Right lobe of liver (tissue), 6 donors: Measurements from ENCODE around the gene MNAT1. TPM values are rescaled to one million over a fixed set of nuclear protein-coding genes. Genes with fewer than 3 reads are reported as not detected.

ENCODE experiments used
- ATAC-seq, 4 donors: fragments of 200-7000 bp; cut with Tn5 transposase; one replicate each; pipeline ENCODE4 v1.9.1; 2020; ENCODE audit warnings: mild to moderate bottlenecking in 4 of 4, moderate library complexity in 4 of 4
- DNase-seq, 3 donors: peaks; one replicate each; pipeline ENCODE4 v3.0.0-alpha.2; 2020
- H3K27ac ChIP-seq, 3 donors: fragments of 200-600 bp; one replicate each; pipeline ENCODE4 v1.8.0; 2022
- H3K27me3 ChIP-seq, 2 donors: fragments of 200-600 bp; one replicate each; pipeline ENCODE4 v1.8.0; 2022
- H3K36me3 ChIP-seq, 4 donors: fragments of 200-600 bp; sonication (generic) in 1 of 4; one replicate each; pipeline versions ENCODE4 v1.5.1 to v1.8.0; 2017 to 2022; ENCODE audit warnings: control low read depth in 1 of 4
- H3K4me1 ChIP-seq, 4 donors: fragments of 200-600 bp; sonication (generic) in 1 of 4; one replicate each; pipeline versions ENCODE4 v1.5.1 to v1.8.0; 2017 to 2022; ENCODE audit warnings: control low read depth in 1 of 4
- H3K4me3 ChIP-seq, 3 donors: fragments of 200-600 bp; one replicate each; pipeline ENCODE4 v1.8.0; 2022
- H3K9me3 ChIP-seq, 4 donors: fragments of 200-600 bp; sonication (generic) in 1 of 4; one replicate each; pipeline versions ENCODE4 v1.5.1 to v1.8.0; 2017 to 2022; ENCODE audit warnings: control low read depth in 1 of 4
- POLR2A ChIP-seq: fragments of 450-650 bp; IDR thresholded peaks from one replicate; pipeline ENCODE4 v1.6.1; 2017; ENCODE audit warnings: antibody characterized with exemption, mild to moderate bottlenecking
- WGBS: methylation state at CpG from one replicate; pipeline ENCODE4 v1.1.6; 2018; ENCODE audit warnings: low coverage, low lambda C conversion rate; ENCODE audit not compliant: insufficient coverage; ENCODE audit errors: missing lambda C conversion rate; 5-methylcytosine and 5-hydroxymethylcytosine counted together
- intact Hi-C, 2 donors: fragments of 100-400 bp; cut with DNase I; formaldehyde crosslinking; loops; one replicate each; pipeline versions ENCODE4 v1.11.2 to v1.14.1; 2022
- total RNA-seq, 6 experiments: library from RNA; depleted of rRNA in 2 of 6; stranded (reverse); fragments of >200 nt in 2 of 6; fragmentation: NEBNext Ultra II Directional in 3 of 6; extraction: Animal tissue kit (Norgen Biotek cat#: 25700) in 3 of 6; gene quantifications; one replicate each; pipeline versions ENCODE4 v1.1.0 to v1.2.4, GENCODE V29; 2016 to 2023
- TF ChIP-seq, protein P1 (sequence below), 4 donors: fragments of 200-600 bp in 3 of 4; fragments of 450-650 bp in 1 of 4; IDR thresholded peaks; one replicate each; pipeline versions ENCODE4 v1.5.1 to v1.8.0; 2016 to 2022; ENCODE audit warnings: antibody characterized with exemption in 4 of 4, mild to moderate bottlenecking in 2 of 4
- donor health status: DM: no; HTN: yes; CAD: no.
- donor health status: DM: no; HTN: no; CAD: no.
- donor health status: DM: no; HTN: no; CAD: no.
- donor health status: DM: no; HTN: yes; CAD: no.
- donor health status: DM: no; HTN: yes; CAD: no.

MNAT1 gene
- total RNA-seq, 6 experiments from 2014 or later: 10.5 to 15.2 (median 12.3) TPM

DNA sequence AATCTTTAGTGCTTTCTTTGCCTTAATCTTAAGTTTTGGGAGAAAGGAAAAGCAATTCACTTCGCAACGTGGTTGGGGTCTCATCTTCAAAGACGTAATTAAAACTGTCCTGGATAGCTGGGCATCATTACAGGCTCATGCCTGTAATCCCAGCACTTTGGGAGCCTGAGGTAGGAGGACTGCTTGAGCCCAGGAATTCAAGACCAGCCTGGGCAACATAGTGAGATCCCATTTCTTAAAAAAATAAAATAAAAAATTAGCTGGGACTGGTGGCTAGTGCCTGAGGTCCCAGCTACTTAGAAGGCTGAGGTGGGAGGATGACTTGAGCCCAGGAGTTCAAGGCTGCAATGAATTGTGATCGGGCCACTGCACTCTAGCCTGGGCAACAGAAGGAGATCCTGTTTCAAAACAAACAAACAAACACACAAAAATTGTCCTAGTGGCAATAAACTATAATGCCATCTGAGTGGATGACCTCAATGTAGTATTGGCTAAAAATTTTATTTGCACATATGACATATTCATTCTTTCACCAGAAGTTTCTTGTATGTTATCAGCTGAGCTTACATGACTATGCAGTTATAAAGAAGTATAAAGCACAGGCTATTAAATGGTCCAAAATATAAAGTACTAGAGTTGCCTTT, 1.6 kb upstream of the MNAT1 start:
- TF ChIP-seq, protein P1, sequence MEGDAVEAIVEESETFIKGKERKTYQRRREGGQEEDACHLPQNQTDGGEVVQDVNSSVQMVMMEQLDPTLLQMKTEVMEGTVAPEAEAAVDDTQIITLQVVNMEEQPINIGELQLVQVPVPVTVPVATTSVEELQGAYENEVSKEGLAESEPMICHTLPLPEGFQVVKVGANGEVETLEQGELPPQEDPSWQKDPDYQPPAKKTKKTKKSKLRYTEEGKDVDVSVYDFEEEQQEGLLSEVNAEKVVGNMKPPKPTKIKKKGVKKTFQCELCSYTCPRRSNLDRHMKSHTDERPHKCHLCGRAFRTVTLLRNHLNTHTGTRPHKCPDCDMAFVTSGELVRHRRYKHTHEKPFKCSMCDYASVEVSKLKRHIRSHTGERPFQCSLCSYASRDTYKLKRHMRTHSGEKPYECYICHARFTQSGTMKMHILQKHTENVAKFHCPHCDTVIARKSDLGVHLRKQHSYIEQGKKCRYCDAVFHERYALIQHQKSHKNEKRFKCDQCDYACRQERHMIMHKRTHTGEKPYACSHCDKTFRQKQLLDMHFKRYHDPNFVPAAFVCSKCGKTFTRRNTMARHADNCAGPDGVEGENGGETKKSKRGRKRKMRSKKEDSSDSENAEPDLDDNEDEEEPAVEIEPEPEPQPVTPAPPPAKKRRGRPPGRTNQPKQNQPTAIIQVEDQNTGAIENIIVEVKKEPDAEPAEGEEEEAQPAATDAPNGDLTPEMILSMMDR (IDR thresholded peaks at IDR 0.05): no peak
- TF ChIP-seq POLR2A: no peak
- Histone ChIP-seq H3K27ac (no peak overlapping the region), H3K4me3 (no peak overlapping the region), H3K4me1 (peaks cover 0 to 15% (median 5%) of the 10 kb centered on the region in 4 donors), H3K36me3 (no peaks in the 10 kb centered on the region), H3K9me3 (no peaks in the 10 kb centered on the region), H3K27me3 (no peaks in the 10 kb centered on the region)
- intact Hi-C loops: no loop called here
- DNase-seq: no peak
- ATAC-seq: no peak
- 73% methylated on average over 4 of the region's 4 CpGs for WGBS

DNA sequence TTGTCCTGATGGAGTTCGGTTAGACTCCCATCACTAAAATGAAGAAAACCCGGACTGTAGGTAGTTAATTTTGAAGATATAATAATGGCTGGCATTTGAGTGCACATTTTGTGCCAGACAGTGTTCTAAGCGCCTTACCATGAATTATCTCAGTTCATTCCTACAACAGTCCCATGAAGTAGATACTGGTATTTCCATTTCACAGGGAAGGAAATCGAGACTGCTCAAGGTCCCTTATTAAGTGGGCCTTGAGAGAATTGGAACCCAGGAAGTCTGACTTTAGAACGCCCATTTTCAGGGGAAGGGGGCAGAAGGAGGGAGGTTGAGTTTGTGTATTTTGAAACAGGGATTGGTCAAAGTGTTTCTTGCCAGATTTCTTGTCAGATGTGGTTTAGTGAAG, 855 bp downstream of the MNAT1 start:
- ATAC-seq: no peak
- TF ChIP-seq, protein P1 (IDR thresholded peaks at IDR 0.05): no peak
- TF ChIP-seq POLR2A: no peak
- WGBS: 6% methylated on average over 5 of the region's 5 CpGs
- Histone ChIP-seq H3K36me3 (no peaks in the 10 kb centered on the region), H3K4me3 (peak overlapping the region; percentile 68 to 80 (median 75)), H3K27me3 (no peaks in the 10 kb centered on the region), H3K9me3 (no peaks in the 10 kb centered on the region), H3K4me1 (peaks cover 0 to 22% (median 5%) of the 10 kb centered on the region in 4 donors), H3K27ac (no peak overlapping the region)
- intact Hi-C loops: no loop called here
- DNase-seq: no peak

DNA sequence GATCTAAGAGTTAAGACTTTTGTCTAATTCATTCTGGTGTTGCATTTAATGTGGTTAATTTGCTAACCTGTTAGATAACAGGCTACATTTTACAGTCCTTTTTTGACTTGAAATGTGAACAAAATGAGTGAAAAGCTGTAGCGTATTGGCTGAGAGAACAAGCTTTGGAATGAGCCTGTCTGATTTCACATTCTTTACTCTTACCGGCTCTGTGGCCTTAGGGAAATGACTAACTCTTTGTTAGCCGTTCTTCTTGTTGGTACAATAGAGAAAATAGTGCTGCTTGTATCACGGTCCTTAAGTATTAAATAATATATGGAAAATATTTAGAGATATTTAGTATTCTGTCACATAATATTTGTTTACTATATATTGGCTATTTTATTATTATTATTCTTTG, 1.9 kb downstream of the MNAT1 start:
- TF ChIP-seq, protein P1 (IDR thresholded peaks at IDR 0.05): no peak
- no peak for TF ChIP-seq POLR2A
- Histone ChIP-seq H3K9me3 (no peaks in the 10 kb centered on the region), H3K27ac (no peak overlapping the region), H3K27me3 (no peaks in the 10 kb centered on the region), H3K36me3 (no peaks in the 10 kb centered on the region), H3K4me1 (peaks cover 0 to 22% (median 5%) of the 10 kb centered on the region in 4 donors), H3K4me3 (no peak overlapping the region)
- ATAC-seq: no peak
- intact Hi-C loops: no loop called here
- 42% methylated on average over 4 of the region's 4 CpGs for WGBS
- DNase-seq: no peak

DNA sequence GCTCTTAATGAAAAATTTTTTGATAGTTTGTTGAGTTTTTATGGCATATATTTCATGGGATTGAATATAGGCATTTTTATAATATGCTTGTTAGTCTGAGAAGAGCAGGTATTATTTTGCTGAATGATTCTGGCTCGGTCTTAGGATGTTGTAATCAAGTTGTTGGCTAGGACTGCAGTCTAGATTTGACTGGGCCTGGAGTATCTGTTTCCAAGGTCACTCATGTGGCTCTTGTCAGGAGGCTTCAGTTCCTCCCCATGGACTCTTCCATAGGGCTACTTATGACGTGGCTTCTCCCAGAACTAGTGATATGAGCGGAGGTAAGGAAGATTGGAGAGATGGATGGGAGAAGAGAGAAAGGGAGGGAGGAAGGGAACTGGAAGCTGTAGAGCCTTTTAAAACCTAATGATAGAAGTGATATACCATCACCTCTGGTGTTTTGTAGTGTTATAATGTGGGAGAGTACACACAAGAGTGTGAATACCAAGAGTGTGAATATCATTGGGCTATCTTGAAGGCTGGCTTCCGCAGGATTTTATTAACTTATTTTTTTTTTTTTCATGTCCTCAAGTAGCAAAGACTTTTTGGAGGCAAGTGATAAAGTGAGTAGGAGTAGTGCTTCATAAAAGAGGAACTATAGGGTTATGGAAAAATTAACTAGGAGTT, 4.4 kb downstream of the MNAT1 start:
- 82% methylated on average over 4 of the region's 4 CpGs for WGBS
- DNase-seq (no peak), ATAC-seq (peak; percentile 18 to 65 (median 39))
- no peak overlapping the region for H3K27ac ChIP-seq
- no peak overlapping the region for H3K4me3 ChIP-seq
- H3K36me3 ChIP-seq: no peaks in the 10 kb centered on the region
- no peaks in the 10 kb centered on the region for H3K27me3 ChIP-seq
- peaks cover 0 to 22% (median 5%) of the 10 kb centered on the region in 4 donors for H3K4me1 ChIP-seq
- H3K9me3 ChIP-seq: no peaks in the 10 kb centered on the region
- TF ChIP-seq POLR2A: no peak
- TF ChIP-seq, protein P1 (IDR thresholded peaks at IDR 0.05): no peak
- intact Hi-C loops: no loop called here
